ENCODE measurements around the gene GAGE12J.
"Not testable (repeated sequence)": the region's sequence is repeated elsewhere in the genome, so short reads cannot be mapped to it uniquely, and the experiment has no call there.

The GAGE12J gene, protein sequence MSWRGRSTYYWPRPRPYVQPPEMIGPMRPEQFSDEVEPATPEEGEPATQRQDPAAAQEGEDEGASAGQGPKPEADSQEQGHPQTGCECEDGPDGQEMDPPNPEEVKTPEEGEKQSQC

DNA sequence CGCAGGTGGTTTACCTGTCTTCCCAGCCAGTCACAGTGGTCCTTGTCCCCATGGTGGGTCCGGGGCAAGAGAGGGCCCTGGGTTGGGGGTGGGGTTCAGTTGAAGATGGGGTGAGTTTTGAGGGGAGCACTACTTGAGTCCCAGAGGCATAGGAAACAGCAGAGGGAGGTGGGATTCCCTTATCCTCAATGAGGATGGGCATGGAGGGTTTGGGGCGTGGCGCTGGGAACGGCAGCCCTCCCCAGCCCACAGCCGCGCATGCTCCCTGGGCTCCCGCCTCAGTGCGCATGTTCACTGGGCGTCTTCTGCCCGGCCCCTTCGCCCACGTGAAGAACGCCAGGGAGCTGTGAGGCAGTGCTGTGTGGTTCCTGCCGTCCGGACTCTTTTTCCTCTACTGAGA lies at the start of gene GAGE12J:
GAGE12J (plus strand) TSS at position 301 of the 400 bp plus-strand sequence. CDS start 1,157 bp downstream, outside the sequence.
- DNase-seq, result not testable (repeated sequence)

DNA sequence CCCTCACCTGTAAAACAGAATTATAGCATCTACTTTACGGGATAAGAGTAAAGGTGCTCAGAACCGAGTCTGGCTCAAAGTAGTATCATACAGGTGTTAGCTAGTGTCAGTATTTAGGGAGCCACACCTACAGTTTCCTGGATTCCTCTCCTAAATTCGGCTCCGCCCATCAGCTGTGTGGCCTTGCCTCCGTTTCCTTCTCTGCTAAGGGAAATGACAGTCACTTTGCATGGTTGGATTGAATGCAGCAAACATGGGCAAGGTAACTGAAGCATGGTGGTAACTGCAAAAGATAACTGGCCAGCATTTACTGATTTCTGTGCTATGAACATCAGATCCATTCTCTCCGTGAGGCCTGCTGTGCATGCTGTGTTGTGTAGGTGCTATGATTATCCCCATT lies 49.4 kb upstream of the GAGE12J start:
- peak; percentile 38 for DNase-seq

DNA sequence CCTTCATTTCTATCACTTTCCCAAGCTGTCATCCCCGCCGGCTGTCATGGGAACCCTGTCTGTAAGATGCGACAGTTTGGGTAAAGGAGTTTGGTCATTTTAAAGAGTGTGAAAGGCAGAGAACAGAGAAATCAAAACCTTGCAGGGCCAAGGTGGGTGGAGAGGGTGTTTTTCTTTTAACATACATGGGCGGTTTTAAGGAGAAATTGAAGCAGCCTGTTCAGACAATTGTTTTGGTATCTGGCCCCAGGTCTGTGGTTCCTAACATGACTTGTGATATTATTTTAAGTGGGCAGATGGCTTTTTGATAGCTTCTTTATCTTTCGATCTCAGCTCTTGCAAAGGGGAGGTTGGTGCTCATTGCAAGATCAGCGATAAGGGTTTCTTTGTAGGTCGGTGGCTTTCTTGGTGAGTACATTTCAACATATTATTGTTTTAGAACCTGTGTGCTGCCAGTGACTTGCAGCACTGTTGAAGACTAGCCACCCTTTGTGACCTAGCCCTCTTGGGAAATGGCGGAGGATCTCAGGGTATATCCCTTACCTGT lies 48.6 kb upstream of the GAGE12J start:
- peak; percentile 70 for DNase-seq

DNA sequence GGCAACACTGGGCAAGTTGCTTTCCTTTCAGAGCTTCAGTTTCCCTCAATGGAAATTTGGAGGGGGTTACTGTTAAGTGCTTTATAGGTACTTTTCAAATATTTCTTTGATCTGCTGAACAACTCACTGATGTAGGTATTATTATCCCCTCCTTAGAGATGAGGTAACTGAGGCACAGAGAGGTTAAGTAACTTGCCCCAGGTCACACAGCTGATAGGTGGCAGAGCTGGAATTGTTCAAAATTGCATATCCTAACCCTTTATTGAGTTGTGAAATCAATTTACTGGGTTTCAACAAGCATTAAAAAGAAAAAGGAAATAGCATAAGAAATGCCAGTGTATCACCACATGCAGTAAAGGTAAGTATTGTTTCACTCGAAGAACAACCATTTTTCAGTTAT lies 45.6 kb upstream of the GAGE12J start:
- DNase-seq, result no peak

DNA sequence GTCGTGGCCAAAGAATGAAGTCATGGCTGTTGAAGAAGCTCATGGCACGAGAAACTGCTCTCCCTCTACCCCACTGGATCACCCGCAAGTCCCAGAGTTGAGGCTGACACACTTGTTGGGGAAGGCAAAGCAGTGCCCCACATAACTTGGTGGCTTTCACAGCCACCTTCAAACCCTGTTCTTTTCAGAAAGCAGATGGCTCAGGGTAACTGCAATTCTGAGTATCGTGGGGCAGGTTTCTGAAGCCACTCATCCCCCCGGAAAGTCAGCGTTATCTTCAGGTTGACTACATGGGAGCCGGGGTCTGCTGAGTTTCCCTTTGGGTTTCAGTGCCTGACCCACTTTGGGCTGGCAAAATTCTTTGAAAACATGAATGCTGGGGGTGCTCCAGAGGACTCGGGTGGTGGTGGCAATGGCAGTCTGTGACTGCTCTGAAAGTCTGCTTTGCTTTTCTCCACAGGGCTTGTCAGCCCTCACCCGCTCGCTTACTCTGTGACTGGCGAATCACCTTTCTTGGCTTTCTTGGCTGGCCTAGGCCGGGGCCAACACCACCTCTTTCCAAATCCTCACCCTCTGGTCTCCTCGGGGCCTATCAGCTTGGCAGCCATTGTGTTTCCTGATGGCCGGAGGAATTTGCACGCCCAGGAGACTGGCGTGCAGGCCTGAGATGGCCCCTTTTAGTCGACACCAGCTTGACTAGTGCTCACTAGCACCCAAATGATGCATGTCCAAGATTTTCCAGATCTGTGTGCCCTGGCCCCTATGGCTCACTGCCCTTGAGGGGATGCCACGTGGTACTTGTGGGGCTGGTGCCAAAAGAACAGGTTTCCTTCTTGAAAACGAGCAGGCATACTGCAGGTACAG lies 44.9 kb upstream of the GAGE12J start:
- DNase-seq, result no peak

DNA sequence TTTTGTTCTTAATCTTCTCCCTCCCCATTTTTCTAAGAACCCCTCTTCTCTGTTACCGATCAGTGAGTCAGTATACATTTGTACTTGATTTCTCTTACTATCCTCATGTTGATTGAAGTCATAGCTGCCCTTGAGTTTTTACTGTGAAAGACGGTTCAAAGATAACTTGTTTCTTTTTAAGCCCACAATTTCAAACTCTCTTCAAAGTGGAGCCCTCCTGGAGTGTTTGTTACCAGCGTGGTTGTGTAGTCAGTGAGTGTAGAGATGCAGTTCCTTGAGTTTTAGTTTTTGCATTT lies 44.4 kb upstream of the GAGE12J start:
- no peak for DNase-seq

DNA sequence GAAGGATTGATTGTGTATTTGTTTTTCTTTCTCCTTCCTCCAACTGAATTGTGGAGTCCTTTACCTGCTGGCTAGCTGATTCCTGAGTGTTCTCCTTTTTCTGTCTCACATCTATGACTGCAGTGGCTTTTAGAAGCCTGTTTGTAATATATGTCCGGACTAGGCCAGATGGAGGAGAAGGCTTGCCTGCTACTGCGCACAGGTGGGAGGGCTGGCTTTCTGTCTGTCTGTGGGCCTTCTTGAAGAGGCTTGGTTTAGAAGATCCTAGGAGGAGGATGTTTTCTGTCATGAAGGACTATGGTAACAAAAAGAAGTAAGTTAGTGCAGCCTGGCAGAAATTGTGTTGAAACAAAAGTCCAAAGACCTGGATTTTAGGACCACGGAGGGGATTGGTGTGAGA lies 43.8 kb upstream of the GAGE12J start:
- no peak for DNase-seq

DNA sequence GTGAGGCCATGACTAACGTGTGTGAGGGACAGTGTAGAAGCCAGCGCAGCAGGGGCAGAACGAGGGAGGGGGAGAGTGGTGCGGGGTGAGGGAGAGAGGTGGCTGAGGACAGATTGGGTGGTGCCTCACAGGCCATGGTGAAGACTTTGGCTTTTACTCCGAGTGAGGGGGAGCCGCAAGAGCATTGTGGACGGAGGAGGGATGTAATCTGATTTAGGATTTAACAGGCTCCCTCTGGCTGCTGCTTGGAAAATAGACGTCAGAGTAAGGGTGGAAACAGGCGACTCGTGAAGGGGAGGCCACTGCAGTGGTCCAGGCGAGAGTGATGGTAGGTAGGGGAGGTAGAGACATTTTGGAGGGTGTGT lies 39.2 kb upstream of the GAGE12J start:
- DNase-seq, result no peak

DNA sequence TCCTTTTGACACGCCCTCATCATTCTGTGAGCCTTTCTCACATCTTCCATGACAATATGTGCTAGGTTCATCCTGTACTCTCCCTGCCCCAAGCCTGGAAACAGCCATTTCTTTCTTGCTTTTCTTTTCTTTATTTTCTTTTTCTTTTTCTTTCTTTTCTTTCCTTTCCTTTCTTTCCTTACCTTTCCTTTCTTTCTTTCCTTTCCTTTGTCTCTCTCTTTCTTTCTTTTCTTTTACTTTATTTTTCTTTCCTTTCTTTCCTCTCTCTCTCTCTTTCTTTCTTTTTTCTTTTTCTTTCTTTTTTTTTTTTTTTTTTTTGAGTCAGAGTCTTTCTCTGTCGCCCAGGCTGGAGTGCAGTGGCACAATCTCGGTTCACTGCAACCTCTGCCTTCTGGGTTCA lies 37.6 kb upstream of the GAGE12J start:
- no peak for DNase-seq

DNA sequence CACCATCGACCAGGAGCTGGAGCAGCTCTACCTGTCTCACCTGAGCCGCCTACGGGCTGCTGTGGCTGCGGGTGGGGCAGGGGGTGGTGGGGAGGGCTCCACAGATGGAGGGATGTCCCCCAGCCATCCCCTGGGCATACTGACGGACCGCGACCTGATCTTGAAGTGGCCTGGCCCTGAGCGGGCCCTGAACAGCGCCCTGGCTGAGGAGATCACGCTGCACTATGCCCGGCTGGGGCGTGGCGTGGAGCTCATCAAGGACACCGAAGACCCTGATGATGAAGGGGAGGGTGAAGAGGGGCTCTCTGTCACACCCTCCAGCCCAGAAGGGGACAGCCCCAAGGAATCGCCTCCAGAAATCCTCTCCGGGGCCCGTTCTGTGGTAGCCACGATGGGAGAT lies 35.7 kb upstream of the GAGE12J start:
- no peak for DNase-seq

DNA sequence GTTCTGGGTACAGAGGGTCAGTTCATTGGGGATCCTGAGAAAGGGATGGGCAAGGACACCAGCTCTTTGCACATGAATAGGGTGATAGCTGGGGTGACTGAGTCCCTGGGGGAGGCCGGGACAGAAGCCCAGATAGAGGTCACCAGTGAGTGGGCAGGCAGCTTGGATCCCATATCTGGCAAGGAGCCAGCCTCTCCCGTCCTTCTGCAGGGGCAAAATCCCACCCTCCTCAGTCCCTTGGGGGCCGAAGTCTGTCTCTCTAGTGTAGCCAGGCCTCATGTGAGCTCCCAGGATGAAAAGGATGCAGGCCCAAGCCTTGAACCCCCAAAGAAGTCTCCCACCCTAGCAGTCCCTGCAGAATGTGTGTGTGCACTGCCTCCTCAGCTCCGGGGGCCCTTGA lies 35.3 kb upstream of the GAGE12J start:
- DNase-seq, result no peak

DNA sequence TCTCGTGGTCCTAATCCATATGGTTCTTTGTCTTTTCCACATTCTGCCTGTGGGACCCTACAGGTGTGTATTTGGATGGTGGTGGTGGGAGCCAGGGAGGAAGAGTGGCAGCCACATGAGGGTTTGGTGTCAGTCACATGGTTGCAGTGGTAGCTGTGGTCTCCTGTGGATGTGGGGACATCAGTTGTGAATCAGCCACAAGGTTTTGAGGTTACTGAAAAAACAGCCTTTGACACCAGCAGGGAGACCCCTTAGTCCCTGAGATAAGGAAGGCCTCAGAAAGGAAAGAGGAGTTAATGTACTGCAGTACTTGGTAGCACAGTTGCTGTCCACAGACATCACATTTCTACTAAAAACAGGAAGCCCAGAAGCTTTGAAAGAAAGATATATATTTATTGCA lies 34.2 kb upstream of the GAGE12J start:
- DNase-seq, result no peak

DNA sequence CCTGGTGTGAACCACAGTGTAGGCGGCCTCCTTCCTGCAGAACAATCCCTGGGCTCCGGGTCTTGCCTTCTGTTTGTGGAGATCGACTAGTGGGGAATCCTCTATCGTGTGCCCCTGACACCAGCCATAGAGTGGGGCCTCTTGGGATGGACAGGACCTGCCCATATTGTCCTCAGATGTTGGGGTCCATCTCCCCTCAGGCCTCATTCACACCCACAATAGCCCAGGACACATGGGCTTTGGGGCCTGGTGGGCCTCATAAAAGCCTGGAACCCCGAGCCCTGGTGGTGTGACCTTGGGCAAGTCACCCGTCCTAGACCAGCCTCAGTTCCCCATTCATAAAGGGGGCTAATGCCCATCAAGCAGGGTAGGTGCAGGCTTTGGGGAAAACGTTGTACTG lies 31.6 kb upstream of the GAGE12J start:
- DNase-seq, result no peak

DNA sequence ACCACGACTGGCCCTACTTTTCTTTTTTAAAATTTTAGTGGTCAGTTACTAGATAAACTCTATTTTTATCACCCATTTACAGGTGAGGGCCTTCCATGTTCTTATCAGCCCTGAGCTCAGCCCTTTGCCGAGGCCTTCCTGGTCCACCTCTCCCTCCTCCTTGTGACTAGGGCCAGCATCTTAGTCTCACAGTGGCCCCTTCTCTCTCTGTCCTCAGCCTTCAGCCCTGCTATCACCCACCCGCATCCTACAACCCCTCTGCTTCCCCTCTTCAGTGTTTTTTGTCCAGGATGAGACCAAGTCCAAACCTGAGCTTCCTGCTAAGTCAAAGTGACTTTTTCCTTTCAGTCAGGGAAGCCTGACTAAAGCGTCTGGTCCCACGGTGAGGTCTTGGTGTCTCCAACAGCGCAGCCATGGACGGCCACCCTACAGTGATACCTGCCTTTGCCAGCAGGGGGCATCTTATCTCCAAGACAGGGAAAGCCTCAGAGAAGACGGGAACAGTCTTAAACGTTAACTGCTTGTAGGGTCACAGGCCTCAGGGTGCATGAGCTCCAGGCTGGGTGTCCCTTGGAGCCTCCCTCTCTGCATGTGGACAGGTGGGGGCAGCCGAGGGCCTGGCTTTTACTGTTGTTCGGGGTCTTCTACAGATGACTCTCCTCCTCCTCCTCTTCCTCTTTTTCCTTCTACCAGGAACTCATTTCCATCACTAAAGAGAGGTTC lies 30.1 kb upstream of the GAGE12J start:
- DNase-seq, result peak; percentile 67

DNA sequence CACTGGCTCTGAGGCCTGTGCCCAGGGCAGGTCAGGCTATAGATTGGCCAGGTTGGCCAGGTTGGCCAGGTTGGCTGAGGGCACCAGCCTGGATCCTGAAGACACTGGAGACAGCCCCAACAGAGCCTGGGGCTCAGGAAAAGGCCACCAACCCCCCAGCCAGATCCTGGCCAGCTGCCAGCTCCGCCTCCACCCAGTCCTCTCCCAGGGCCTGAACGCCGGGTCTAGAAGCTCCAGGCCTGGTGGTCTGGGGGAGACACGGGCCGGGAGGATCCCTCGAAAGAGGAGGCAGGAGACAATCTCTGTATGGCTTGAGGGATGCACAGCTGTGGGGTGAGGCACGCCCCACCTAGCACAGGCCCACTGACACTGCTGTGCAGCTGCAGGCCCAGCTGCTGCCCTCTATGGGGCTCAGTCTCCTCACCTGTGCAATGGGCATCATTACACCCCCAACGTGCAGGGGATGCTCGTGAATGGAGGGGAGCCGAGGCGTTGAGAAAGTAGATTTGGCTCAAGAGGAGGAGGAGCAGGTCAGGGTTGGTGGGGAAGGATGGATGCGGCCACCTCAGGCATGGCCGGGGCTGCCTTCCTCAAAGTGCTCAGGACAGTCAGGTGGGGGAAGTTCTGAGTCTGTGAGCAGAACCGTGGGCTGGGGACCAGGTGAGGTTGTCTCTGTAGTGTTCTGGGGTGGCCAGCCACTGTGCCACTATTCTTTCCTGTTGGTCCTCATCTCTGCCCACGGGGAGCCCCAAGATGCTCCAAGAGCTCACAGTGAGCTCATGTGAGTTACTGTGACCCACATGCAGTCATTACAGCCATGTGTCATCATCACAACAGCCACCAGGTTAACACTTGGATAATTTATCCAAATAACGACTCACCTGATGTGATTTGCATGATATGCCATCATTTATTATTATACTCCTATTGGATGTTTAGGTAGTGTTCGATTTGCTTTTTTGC lies 29.2 kb upstream of the GAGE12J start:
- DNase-seq, result no peak

DNA sequence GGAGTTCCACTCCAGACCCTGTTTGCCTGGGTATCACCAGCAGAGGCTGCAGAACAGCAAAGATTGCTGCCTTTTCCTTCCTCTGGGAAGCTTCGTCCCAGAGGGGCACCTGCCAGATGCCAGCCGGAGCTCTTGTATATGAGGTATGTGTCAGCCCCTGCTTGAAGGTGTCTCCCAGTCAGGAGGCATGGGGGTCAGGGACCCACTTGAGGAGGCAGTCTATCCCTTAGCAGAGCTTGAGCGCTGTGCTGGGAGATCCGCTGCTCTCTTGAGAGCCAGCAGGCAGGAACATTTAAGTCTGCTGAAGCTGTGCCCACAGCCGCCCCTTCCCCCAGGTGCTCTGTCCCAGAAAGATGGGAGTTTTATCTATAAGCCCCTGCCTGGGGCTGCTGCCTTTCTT lies 22.5 kb upstream of the GAGE12J start:
- not testable (repeated sequence) for DNase-seq

DNA sequence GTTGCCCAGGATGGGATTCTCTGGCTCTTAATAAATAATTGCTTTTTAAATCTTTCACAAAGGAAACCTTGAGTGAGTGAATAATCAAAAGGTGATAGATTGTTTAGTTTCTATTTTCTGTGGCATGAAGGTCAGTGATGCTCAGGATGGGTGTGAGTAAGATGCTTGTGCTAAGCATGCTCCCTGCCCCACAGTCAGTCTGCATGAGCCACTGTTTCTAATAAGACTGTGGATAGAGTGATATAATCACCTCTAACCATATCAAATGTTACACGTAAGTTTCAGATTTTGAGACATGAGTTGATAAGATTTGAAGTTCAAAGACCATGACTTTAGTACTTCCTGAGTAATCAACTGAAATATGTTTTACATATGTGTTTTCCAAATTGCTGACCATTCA lies 21.1 kb upstream of the GAGE12J start:
- no peak for DNase-seq

DNA sequence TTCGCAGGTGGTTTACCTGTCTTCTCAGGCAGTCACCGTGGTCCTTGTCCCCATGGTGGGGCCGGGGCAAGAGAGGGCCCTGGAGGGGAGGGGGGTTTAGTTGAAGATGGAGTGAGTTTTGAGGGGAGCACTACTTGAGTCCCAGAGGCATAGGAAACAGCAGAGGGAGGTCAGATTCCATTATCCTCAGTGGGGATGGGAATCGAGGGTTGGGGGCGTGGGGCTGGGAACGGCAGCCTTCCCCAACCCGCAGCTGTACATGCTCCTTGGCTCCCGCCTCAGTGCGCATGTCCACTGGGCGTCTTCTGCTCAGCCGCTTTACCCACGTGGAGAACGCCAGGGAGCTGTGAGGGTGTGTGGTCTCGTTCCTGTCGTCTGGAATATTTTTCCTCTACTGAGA lies 18.5 kb upstream of the GAGE12J start, which contains the start of gene GAGE10:
GAGE10 (plus strand) TSS at position 301 of the 400 bp plus-strand sequence. CDS start 1,214 bp downstream, outside the sequence.
- no peak for DNase-seq

DNA sequence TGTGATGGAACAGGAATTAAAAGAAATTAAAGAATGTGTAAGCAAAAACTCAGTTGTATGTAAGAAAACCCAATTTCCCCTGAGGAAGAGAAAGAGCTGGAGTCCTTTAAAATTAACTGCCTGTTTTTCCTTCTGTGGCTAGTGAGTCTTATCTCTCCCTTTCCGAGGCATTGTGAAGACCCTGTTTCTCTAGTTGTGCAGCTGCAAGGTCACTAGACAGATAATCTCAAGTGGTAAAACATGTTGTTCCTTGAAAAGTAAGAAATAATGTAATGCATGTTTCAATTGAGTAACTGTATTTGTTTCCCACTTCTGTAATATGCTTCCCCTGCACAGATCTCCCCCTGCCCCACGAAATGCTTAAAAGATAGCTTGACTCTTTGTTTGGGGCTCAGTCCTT lies 14.1 kb upstream of the GAGE12J start:
- DNase-seq, result not testable (repeated sequence)

DNA sequence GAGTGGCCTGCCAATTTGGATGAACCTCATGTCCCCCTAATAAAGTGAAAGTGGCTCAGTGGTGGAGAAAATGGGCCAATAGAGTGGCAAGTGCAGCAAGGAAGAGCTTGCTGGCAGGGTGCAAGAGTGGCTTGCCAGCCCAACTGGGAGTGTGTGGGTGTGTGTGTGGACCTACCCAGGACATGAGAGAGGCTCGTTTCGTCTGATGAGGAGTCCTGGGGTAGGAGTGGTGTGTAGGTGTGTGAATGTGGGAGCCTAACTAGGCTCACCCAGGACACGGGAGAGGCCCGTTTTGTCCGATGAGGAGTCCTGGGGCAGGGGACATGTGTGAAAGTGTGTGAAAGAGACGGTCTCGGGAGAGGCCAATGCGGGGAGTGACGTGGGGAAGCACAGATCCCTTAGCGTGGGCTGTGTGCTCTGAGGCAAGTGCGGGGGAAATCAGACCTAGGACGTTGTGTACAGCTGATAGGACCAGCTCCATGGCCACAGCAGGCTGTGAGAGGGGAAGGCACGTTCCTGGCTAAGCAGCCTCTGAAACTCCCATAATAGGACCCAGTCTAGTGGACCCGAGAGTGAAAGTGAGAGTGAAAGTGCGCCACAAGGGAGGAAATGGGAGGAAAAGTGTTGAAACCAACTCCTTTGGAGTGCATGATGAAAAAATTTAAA lies 13.1 kb upstream of the GAGE12J start:
- peak; percentile 41 for DNase-seq

DNA sequence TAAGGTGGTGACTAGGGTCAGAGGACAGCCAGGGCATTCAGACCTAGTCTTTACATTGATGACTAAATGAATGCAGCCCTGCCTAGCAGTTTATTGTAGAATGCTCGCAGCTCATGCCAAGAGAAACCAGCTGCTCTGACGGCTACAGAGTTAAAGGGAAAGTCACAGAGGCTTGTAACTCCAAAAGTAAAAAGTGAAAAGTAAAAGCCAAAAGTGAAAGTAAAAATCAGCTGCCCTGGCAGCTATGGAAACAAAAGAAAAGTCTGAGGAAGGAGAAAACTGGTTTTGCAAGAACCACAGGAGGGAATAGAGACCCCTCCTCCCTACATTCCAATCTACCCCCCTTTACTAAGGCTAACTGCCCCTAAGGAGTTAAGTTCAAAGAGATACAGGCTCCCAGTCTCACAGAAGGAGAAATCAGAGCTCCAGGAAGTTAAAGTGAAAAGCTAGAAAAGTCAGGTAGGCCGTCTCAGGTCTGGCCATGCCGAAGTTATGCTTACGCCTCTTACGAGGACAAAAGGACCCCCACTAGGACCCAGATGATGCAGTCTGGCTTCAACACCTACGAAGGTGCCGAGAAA lies 12.3 kb upstream of the GAGE12J start:
- peak; percentile 17 for DNase-seq

DNA sequence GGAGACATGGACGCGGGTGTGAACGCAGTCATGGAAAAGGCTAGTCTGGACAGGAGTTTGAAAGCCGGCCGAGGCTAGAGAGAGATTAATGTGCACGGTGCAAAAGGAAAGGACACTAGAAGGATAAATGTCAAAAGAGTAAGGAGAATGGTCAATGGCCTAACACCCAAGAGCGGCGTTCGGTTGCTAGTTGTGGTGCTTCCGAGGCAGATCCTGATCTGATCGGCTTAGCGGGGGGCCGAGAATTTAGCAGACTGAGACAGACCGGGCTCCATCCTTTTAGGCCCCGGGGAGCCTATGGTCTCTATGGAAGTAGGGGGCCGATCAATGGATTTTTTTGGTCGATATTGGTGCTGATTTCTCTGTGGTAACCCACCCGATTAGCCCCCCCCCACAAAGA lies 11.5 kb upstream of the GAGE12J start:
- no peak for DNase-seq
